EH (cell line): ENCODE measurements around the gene PRKG1.
"Not testable (repeated sequence)": the region's sequence is repeated elsewhere in the genome, so short reads cannot be mapped to it uniquely, and the experiment has no call there.

Experiments used
- DNase-seq: peaks from one replicate; pipeline ENCODE4 v3.0.0-alpha.2; 2015; ENCODE audit warnings: low read depth

PRKG1 gene

DNA sequence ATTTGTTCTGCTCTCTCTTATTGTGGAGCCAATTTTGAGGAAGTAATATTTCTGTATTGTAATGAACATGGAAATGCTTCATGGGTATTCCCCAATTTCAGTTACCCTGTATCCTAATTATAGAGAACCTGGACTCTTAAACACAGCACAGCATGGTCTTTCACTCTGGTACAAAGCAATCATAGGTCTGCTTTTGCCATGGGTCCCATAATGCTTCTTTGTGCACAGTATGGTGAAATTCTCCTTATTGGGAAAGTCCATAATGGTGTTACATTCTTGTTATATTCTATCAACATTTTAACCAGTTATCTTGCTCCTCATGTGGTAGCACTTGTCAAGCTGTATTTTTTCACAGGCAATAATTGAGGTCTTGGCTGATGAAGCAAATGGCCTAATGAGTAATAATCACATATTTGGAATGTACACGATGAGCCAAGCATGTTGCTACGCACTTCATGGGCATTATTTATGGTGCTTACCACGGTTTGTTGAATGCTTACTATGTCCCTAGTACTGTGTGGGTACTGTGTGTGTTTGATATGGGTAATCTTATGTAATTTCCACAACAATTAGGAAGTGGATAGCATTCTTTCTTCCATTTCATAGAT, 42.9 kb downstream of the PRKG1 start:
- DNase-seq = peak; percentile 72

DNA sequence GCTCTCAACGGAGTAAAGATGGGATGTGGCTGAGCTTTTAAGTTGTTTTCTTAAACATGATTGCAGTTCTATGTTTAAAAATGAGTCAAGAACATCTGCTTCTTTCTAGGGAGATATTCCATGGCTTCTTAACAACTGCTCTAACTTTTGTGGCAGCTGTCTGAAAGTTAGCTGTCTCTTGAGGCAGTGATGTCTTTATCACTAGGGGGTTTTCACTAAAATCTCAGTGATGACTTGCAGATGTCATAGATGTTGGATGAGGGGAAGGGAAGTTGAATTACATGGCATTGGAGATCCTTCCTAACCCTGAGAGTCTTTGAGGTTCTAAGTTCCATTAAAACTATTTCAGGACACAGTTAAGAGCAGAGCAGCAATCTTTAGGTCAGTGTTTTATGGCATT, 43.5 kb downstream of the PRKG1 start:
- peak; percentile 47 for DNase-seq

DNA sequence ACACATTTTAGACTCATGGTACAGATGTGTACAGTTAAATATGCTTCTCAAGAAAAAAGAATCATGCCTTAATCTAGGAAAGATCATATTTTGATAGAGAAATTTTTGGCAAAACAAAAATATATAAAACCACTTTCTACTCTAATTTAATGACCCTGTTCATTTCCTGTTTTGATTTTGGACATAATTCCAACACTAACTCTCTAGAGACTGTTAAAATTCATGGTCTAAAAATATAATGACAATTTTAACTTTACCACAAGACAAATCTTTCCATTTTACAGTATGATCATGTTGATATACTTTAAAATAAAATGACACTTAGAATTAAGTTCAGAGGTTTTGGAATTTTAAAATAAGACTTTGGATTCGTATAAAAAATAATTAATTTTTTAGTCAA, 45.2 kb downstream of the PRKG1 start:
- DNase-seq = peak; percentile 19

DNA sequence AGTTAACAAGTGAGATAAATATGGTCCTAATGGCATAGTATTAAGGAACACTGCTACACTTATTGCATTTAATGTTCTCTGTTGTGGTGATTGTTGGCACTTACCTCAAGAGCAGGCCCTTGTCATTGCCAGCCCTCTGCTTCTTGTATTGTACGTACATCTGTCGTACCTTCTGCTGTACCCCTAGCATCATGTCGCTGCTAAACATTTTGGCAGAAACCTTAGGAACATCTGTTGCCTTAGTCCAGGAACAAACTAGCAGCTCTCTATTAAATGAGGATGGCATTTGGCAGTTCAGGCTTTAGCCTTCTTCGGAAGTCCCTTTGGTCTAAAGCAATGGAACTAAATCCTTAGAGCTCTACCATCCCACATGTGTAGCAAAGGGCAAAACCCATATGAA, 47.6 kb downstream of the PRKG1 start:
- DNase-seq = no peak

DNA sequence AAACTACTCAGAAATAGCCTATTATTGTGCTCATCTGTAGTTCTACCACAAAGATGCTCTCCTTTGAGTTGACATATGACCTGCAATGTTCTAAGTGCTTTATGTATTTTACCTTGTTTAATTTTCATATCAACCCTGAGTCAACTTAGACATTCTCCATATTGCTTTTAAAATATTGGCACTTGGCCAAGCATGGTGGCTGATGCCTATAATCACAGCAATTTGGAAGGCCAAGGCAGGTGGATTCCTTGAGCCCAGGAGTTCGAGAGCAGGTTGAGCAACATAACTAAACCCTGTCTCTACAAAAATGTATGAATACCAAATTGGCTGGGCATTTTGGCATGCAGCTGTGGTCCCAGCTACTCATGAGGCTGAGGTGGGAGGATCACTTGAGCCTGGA, 50.6 kb downstream of the PRKG1 start:
- DNase-seq = no peak

DNA sequence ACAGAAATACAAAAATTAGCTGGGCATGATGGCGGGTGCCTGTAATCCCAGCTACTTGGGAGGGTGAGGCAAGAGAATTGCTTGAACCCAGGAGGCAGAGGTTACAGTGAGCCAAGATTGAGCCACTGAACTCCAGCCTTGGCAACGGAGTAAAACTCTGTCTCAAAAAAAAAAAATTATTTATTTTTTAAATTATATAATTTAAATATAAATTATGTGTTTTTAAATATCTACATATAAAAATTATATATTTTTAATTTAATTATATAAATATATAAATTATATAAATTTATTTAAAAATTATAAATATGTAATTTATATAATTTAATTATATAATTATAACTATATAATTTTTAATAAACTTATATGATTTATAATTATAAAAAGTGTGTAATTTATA, 51.2 kb downstream of the PRKG1 start:
- no peak for DNase-seq

DNA sequence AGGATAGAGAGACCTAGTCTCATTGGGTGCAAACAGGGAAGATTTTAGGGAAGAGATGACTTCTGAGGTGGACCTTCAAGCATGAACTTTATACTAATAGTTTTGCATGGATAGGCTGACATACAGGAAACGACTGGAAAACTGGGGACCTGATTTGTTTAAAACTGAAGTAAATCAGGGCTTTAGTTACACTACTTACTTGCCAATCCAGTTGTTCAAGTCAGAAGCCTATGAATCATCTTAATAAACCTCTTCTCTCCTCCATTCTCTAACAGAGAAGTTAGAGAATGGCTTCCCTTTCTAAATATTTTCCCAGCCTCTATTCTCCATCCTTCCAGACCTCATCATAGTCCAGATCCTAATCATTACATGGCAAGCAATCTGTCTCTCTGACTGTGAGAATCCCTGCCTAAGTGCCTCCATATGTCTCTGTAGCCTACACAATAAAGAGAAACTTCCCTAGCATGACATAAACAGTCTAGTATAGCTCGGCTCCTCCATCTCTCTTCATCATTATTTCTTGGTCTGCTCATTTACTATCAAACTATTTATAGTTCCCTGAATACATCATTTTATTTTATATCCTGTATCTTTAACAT, 55.8 kb downstream of the PRKG1 start:
- DNase-seq = peak; percentile 48

DNA sequence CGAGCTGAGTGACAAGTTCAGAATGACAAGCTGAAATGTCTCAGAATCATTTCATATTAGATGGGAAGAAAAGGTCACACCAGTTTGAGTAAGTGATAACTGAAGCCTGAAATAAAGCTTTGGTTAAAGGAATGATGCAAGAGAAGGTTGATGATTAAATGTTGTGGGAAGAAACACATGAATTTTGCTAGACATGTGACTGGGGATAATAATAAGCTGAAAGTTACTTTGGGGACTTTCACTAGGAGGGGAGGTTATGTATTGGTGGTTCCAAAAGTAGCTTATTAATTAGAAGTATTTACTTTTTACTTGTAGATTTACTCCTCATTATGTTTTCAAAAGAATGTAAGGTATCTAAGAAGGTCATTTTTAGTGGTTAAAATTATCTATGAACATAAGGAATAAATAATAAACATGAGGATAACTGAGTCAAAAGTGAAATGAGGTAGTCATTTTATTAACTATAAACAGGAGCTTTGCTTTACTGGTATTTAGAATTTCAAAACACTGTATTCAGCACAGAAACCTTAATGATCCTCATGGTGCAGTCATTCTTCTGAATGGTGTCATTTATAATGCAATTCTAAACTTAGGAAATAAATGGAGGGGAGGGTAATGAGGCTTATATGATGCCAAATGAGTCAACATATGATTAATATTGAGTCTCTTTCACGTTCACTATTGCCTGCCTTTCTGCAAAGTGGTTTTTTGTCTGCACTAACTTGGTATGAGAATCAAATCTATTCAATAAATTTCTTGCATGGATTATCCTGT, 63.7 kb downstream of the PRKG1 start:
- DNase-seq = peak; percentile 48

DNA sequence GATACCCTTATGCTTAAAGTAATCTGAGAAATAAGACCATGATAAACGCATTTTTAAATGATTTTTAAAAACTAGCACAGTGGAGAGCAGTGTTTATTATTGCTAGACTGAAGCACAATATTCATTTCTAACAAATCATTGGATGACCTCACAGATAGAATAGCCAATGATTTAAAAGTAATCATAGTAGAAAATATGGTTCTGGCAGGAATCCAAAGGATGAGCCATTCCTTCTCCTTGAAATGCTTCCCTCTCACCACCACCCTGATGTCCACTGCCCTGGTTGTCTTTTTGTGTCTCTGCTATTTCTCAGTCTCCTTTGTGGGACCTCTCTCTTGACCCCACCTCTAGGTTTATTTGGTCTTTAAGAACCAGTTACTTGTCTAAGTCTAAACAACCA, 64.9 kb downstream of the PRKG1 start:
- DNase-seq = peak; percentile 26

DNA sequence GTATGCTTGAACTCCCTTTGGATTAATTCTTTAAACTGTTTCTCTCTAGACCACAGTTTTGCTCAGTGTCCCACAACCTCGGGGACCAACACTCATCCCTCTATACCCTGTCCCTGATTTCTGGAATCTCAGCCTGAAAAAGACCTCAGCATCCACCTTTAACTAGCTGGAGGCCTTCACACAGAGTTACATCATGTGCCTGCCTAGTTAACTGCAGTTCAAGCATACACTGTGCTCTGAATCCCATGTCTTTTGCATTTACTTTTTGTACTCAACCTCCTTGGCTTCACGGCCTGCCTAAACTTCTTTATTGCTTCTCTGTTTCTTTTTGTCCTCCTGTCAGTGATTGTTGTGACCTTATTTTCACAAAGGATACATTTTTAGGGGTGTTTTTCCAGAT, 66.7 kb downstream of the PRKG1 start:
- DNase-seq = no peak

DNA sequence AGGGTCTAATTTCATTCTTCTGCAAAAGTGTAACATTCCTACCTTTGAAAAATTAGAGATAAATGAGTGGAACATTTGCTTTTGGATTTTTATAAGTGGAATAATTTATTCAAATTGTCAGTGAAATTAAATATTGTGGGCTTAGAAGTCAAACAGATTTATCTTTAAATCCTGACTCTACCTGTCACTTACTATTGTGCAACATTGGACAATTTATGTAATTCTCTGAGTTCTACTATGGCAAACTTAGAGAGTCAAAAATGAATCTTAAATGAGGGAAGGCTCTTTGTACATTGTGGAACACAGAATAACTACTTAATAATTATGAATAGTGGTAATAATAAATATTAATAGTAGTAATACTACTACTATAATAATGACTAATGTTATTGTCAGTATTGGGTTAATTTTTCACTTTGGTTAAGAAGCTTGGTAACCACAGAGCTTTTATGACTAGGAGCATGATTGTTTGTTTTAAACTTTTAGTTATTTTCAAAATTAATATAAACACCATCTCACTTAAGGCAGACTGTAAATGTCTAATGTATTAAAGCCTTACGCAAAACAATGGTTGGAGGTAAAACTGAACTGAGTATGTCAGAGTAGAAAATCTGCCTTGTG, 70.0 kb downstream of the PRKG1 start:
- DNase-seq = no peak

DNA sequence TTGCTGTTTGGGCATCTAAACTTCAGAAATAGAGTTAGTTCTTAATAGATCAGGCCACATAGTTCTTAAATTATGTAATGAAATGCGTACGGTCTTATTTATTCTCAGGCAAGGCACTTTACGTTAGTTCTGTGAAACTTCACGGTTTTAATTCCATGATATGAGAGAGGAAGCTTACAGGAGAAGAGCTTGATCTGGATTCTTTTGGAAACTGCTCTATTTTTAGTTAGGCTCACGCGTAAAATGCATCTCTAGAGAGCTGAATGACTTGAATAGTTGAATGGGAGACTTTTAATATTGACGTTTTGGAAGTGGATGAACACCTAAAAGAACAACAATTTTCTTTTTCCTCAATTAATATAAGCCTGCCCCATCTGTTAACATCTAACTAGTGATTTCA, 71.1 kb downstream of the PRKG1 start:
- no peak for DNase-seq

DNA sequence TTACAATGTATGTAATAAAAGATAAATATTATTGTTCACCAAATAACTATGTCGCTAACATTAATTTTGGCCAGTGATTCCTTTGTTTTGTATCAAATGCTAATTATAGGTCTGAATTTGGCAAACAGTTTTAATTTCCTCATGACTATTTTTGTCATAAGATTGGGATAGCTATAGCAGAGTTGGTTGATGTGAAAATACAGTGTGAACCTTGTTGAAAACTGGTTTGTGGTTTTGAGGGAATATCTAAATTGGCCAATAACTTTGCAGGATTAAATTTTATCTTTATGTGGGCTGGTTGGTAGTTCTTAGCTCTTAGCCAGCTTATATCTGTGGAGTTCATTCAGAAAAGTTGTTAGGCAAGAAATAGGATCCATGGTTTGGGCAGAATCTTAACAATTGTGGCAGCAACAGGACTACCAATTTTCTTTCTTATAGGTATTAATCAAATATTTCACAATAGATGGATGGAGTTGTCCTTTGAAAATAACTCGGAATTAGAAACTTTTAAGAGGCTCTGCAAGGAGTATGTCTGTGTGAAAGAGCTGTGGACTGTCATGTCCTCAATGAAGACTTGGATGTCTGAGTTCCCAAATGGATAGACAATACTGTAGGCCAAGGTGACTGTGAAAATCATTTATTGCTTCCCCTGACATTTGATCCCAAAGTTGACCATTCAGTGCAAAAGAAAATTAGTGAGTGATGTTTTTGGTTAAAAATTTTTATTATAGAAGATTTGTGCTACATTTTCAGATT, 73.5 kb downstream of the PRKG1 start:
- no peak for DNase-seq

DNA sequence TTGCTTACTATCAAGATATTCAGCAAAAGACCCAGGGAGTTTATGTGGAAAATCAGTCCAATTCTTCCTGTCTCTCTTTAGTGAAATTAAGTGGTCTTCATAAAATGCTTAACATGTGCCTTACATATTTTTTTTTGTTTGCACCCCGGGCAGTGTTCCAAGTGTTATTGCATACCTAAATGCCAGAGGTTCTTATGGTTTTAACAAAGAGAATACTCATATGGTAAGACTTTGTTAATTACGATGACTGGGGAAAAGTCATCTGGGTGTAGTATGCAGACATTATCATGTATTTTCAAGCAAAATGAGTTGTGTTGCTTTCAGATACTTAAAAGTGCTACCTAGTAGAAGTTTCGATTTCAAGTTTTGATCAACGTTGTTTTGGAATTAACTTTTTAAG, 82.6 kb downstream of the PRKG1 start:
- DNase-seq = peak; percentile 83

DNA sequence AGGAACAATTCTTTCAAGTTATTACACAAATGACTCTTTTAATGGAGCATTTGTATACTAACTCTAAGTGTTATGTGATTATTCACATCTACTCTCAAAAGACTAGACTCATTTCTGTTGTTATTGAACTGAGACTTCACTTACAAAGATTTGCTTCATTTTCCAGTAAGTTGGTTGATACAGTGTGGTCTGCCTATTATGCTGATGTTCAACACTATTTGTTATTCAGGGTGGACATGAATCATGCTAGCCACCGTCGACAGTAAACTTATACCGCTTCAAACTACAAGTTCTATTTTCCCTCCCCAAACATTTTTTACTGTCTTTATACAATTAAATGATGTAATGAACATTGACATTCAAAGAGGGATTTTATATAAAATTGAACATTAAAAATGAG, 84.5 kb downstream of the PRKG1 start:
- DNase-seq = no peak

DNA sequence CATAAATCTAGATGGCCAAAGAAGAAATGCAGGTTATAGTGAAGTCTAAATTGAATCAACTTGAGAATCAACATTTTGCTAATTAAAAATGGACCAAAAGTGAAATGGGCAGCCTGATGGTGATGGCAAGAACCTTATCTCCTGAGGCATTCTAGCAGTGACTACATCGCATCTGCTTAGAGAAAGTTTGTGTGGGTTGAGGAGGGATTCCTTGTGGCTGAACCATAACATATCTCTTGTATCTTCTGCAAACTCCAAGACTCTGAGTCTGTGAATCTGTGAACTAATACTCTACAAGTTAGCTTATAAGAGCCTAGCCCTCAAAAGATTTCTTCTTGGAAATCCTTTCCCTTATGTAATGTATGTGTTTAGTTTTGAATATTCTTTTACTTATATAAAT, 85.6 kb downstream of the PRKG1 start:
- peak; percentile 34 for DNase-seq

DNA sequence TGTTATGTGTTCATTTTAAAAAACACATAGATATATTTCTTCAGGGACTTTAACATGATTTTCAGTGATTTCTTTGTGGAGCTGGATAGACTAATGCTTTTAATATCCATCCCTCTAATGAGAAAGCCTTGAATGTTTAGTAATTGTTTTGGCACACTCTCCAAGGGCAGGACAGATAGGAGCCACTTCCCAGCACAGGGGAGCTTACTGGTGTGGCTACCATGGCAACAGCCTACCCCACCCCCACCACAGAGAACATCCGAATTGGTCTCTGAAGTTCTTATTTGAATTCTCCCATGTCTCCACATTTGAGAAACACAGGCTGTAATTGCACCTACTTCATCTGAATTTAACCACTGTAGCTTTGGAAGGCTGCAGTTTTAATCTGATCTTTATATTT, 87.7 kb downstream of the PRKG1 start:
- no peak for DNase-seq

DNA sequence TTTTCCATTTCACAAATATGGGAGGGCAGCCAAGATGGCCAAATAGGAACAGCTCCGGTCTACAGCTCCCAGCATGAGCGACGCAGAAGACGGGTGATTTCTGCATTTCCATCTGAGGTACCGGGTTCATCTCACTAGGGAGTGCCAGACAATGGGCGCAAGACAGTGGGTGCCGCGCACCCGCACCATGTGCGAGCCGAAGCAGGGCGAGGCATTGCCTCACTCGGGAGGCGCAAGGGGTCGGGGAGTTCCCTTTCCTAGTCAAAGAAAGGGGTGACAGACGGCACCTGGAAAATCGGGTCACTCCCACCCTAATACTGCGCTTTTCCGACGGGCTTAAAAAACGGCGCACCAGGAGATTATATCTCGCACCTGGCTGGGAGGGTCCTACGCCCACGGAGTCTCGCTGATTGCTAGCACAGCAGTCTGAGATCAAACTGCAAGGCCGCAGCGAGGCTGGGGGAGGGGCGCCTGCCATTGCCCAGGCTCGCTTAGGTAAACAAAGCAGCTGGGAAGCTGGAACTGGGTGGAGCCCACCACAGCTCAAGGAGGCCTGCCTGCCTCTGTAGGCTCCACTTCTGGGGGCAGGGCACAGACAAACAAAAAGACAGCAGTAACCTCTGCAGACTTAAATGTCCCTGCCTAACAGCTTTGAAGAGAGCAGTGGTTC, 89.2 kb downstream of the PRKG1 start:
- DNase-seq = not testable (repeated sequence)

DNA sequence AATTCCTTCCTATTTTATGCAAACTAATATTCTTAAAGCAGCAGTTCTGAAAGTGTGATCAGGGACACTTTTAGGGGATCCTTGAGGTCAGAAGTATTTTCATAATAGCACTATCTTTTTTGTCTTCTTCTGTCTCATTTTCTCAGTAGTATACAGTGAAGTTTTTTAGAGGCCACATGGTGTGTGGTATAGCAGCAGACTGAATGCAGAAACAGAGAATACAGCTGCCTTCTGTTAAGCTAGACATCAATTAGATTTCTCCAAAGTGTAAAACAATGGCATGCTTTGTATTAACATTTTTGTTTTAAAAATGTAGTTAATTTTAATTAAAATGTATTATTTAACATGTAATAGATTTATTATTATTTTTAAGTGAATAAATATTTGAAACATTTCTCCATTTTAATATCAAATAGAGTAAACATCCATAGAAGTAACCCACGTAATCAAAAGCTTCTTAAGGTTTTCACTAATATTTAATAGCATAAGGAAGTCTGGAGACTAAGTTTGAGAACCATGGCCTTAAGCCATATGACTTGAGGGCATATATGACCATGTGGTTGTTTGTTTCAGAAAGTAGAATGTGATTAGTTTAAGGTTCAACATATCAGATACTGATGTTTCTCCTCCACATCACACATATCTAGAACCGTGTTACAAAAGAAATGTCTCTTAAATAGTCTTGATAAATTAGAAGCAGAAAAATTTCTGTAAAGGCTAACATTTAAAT, 94.0 kb downstream of the PRKG1 start:
- no peak for DNase-seq

DNA sequence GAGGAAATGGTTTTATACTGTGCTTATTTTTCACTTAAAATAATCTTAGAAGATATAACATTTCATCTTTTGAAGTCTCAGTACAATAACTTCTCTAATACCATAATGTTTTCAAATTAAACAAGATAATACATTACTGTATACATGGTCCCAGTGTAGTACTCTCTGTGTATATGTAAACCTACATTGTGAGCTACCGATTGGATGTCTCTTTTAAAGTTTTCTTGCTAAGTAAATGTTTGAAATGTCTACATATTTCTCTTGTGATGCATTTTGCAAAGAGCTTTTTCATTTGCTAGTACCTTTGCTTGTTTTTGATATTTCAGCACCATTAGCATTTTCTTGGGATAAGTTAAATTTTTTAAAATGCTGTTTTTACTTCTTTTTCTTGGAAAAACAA, 94.8 kb downstream of the PRKG1 start:
- DNase-seq = no peak
